IMR-90 (cell line): Measurements from ENCODE around the gene TMEM213. TPM values are rescaled to one million over a fixed set of nuclear protein-coding genes. Genes with fewer than 3 reads are reported as not detected.

Experiments
- ATAC-seq: fragments of 200-7000 bp; cut with Tn5 transposase; 2 replicates; pipeline ENCODE4 v1.9.1; 2020; ENCODE audit warnings: low read depth, mild to moderate bottlenecking, moderate library complexity
- BruUV-seq: library from RNA; stranded (reverse); fragments of 400-500 nt; replicated peaks from 2 replicates; lab custom pipeline; 2021; lab: Mats Ljungman, UMichigan
- CTCF ChIA-PET: fragments of 300-600 bp; formaldehyde crosslinking; extraction: SDS; loops from one replicate; lab custom pipeline; 2021; ENCODE audit warnings: antibody characterized with exemption; lab: Yijun Ruan, JAX
- POLR2A ChIA-PET: fragments of 300-600 bp; sonication (Branson Sonifier 250); formaldehyde crosslinking; loops from one replicate; lab custom pipeline; 2022; ENCODE audit warnings: antibody characterized with exemption; ENCODE audit not compliant: unreplicated experiment; lab: Charles Lee
- DNase-seq: peaks from one replicate; pipeline ENCODE4 v3.0.0; 2013
- H2AFZ ChIP-seq: replicated peaks from 2 replicates; pipeline ENCODE3; 2013; ENCODE audit warnings: low read length, mild to moderate bottlenecking; ENCODE audit not compliant: poor library complexity
- H2AK5ac ChIP-seq: 2 replicates; pipeline ENCODE4 v1.6.1; 2013; ENCODE audit warnings: low read depth, low read length, inconsistent platforms
- H2AK9ac ChIP-seq: replicated peaks from 2 replicates; pipeline ENCODE3; 2013; ENCODE audit warnings: mild to moderate bottlenecking, low read depth, low read length, moderate library complexity; ENCODE audit not compliant: poor library complexity
- H2BK120ac ChIP-seq: 2 replicates; pipeline ENCODE4 v1.6.1; 2013; ENCODE audit warnings: low read depth, low read length, inconsistent platforms
- H2BK15ac ChIP-seq: 3 replicates; pipeline ENCODE4 v1.6.1; 2013; ENCODE audit warnings: low read depth, low read length, inconsistent platforms
- H2BK20ac ChIP-seq: 2 replicates; pipeline ENCODE4 v1.6.1; 2013; ENCODE audit warnings: low read depth, mild to moderate bottlenecking, inconsistent platforms, low read length, moderate library complexity
- H2BK5ac ChIP-seq: 2 replicates; pipeline ENCODE4 v1.6.1; 2013; ENCODE audit warnings: mild to moderate bottlenecking, low read depth, low read length, inconsistent platforms; ENCODE audit not compliant: poor library complexity, severe bottlenecking
- H3K14ac ChIP-seq: replicated peaks from 2 replicates; pipeline ENCODE4 v1.6.1; 2013; ENCODE audit warnings: low read depth, low read length, inconsistent platforms
- H3K18ac ChIP-seq: 2 replicates; pipeline ENCODE4 v1.6.1; 2013; ENCODE audit warnings: low read depth, low read length, control low read depth
- H3K23ac ChIP-seq: 2 replicates; pipeline ENCODE4 v1.6.1; 2013; ENCODE audit warnings: low read depth, low read length, inconsistent platforms
- H3K27ac ChIP-seq: 2 replicates; pipeline ENCODE4 v1.5.1; 2013; ENCODE audit warnings: mild to moderate bottlenecking, control low read depth, low read length; ENCODE audit not compliant: insufficient read depth
- H3K27me3 ChIP-seq: 2 replicates; pipeline ENCODE4 v1.6.1; 2013; ENCODE audit warnings: low read length; ENCODE audit not compliant: control insufficient read depth, insufficient read depth
- H3K36me3 ChIP-seq: 2 replicates; pipeline ENCODE4 v1.6.1; 2013; ENCODE audit warnings: low read length, mixed read lengths; ENCODE audit not compliant: control insufficient read depth, insufficient read depth
- H3K4ac ChIP-seq: 2 replicates; pipeline ENCODE4 v1.6.1; 2013; ENCODE audit warnings: low read depth, low read length, inconsistent platforms
- H3K4me1 ChIP-seq: 2 replicates; pipeline ENCODE4 v1.6.1; 2013; ENCODE audit warnings: low read length, mixed read lengths; ENCODE audit not compliant: control insufficient read depth, insufficient read depth
- H3K4me2 ChIP-seq: 2 replicates; pipeline ENCODE4 v1.6.1; 2013; ENCODE audit warnings: low read depth, mild to moderate bottlenecking, control low read depth, low read length, moderate library complexity
- H3K4me3 ChIP-seq: 2 replicates; pipeline ENCODE4 v1.5.1; 2013; ENCODE audit warnings: low read depth, mild to moderate bottlenecking, control low read depth, low read length, moderate library complexity; ENCODE audit not compliant: insufficient read depth
- H3K56ac ChIP-seq: 2 replicates; pipeline ENCODE4 v1.6.1; 2013; ENCODE audit warnings: low read length, inconsistent platforms; ENCODE audit not compliant: insufficient read depth; ENCODE audit errors: extremely low read depth
- H3K79me1 ChIP-seq, 2 experiments: 2 replicates each; pipeline ENCODE4 v1.6.1; 2013; ENCODE audit warnings: low read length in 2 of 2, inconsistent platforms in 1 of 2, low read depth in 1 of 2
- H3K9ac ChIP-seq: 2 replicates; pipeline ENCODE4 v1.6.1; 2013; ENCODE audit warnings: low read depth, low read length, control low read depth
- H3K9me1 ChIP-seq: 2 replicates; pipeline ENCODE4 v1.6.1; 2013; ENCODE audit warnings: low read length, inconsistent platforms; ENCODE audit not compliant: insufficient read depth
- H3K9me3 ChIP-seq: 2 replicates; pipeline ENCODE4 v1.6.1; 2013; ENCODE audit warnings: low read length; ENCODE audit not compliant: control insufficient read depth, insufficient read depth
- H4K20me1 ChIP-seq: 2 replicates; pipeline ENCODE4 v1.6.1; 2013; ENCODE audit warnings: low read length, inconsistent platforms; ENCODE audit not compliant: insufficient read depth
- H4K5ac ChIP-seq: 2 replicates; pipeline ENCODE4 v1.6.1; 2013; ENCODE audit warnings: mild to moderate bottlenecking, low read depth, low read length, control low read depth
- H4K8ac ChIP-seq, 2 experiments: 2 replicates each; pipeline ENCODE4 v1.6.1; 2013; ENCODE audit warnings: low read depth in 2 of 2, low read length in 2 of 2, control low read depth in 1 of 2, inconsistent platforms in 1 of 2
- H4K91ac ChIP-seq: 2 replicates; pipeline ENCODE4 v1.6.1; 2013; ENCODE audit warnings: low read depth, low read length, inconsistent platforms; ENCODE audit not compliant: insufficient read depth
- BHLHE40 ChIP-seq: fragments of 150-350 bp; IDR thresholded peaks from 2 replicates; pipeline ENCODE4 v1.6.1; 2016; ENCODE audit warnings: mild to moderate bottlenecking, low read depth, low read length
- ELK1 ChIP-seq: fragments of 150-350 bp; IDR thresholded peaks from 2 replicates; pipeline ENCODE4 v1.6.1; 2016; ENCODE audit warnings: low read depth, mild to moderate bottlenecking, low read length, moderate library complexity, borderline replicate concordance
- MXI1 ChIP-seq: IDR thresholded peaks from 2 replicates; pipeline ENCODE4 v1.6.1; 2012; ENCODE audit warnings: low read depth, mild to moderate bottlenecking, low read length, moderate library complexity, borderline replicate concordance
- NFE2L2 ChIP-seq: fragments of 150-350 bp; IDR thresholded peaks from 2 replicates; pipeline ENCODE4 v1.6.1; 2016; ENCODE audit warnings: low read depth, mild to moderate bottlenecking, low read length
- POLR2A ChIP-seq: IDR thresholded peaks from 2 replicates; pipeline ENCODE4 v1.6.1; 2012; ENCODE audit warnings: mild to moderate bottlenecking, low read depth, low read length
- RCOR1 ChIP-seq: IDR thresholded peaks from 2 replicates; pipeline ENCODE4 v1.6.1; 2012; ENCODE audit warnings: mild to moderate bottlenecking, low read length, improper control_type of control experiment; ENCODE audit not compliant: insufficient replicate concordance
- SMC3 ChIP-seq: fragments of 150-350 bp; IDR thresholded peaks from 2 replicates; pipeline ENCODE4 v1.6.1; 2016; ENCODE audit warnings: low read depth, mild to moderate bottlenecking, antibody characterized with exemption, low read length, moderate library complexity
- WGBS, 2 experiments: methylation state at CpG; one replicate each; pipeline versions ENCODE4 v1.1.5 to v1.1.7; 2013; ENCODE audit warnings: missing lambda C conversion rate in 2 of 2; ENCODE audit not compliant: insufficient read length in 1 of 2; ENCODE audit errors: extremely low coverage in 2 of 2; 5-methylcytosine and 5-hydroxymethylcytosine counted together
- dilution Hi-C: fragments of 300-500 bp; cut with HindIII; formaldehyde crosslinking; loops from one replicate; pipeline ENCODE4 v1.14.3; 2018; ENCODE audit warnings: low sequenced_read_pairs; ENCODE audit not compliant: unreplicated experiment
- in situ Hi-C: fragments of 300-500 bp; cut with MboI; formaldehyde crosslinking; loops from 3 replicates; pipeline ENCODE4 v1.14.3; 2019; ENCODE audit warnings: low sequenced_read_pairs, inconsistent platforms, mixed read lengths
- intact Hi-C: fragments of 100-400 bp; cut with micrococcal nuclease; formaldehyde crosslinking; loops from 2 replicates; pipeline ENCODE4 v1.10.0; 2022
- polyA plus RNA-seq, 3 experiments: library from polyadenylated mRNA; depleted of rRNA; stranded (reverse); fragments of >200 nt; gene quantifications; 2 replicates each; pipeline ENCODE4 v1.2.3, GENCODE V29; 2012; ENCODE audit warnings: low replicate concordance in 1 of 3
- total RNA-seq: library from RNA; depleted of rRNA; stranded (reverse); fragments of >200 nt; gene quantifications from 2 replicates; pipeline ENCODE4 v1.2.3, GENCODE V29; 2012
- TF ChIP-seq, protein P1 (sequence below): fragments of 150-350 bp; IDR thresholded peaks from 2 replicates; pipeline ENCODE4 v1.6.1; 2017; ENCODE audit warnings: mild to moderate bottlenecking, antibody characterized with exemption, low read length, low read depth

TMEM213 gene
- total and polyA plus RNA-seq, 2 of the 4 experiments (the other 2 are of a cell fraction): not detected

- POLR2A ChIA-PET: no interaction called here
- no peak for DNase-seq
- WGBS, 2 experiments: no CpG with 5 or more reads among the region's 1 CpG
Measured at GRCh38 chr7:138804618-138805017, 6.8 kb downstream of the TMEM213 start.

More at GRCh38 chr7:138804618-138805017, 6.8 kb downstream of the TMEM213 start:
- Histone ChIP-seq H4K5ac (no peak overlapping the region), H4K91ac (no peak overlapping the region), H3K4ac (no peak overlapping the region), H2AK9ac (no peak overlapping the region), H3K79me1 (no peaks in the 10 kb centered on the region), H3K27me3 (no peaks in the 10 kb centered on the region; the same call in 1 of the 2 replicates), H2AFZ (no peak overlapping the region), H2BK5ac (no peak overlapping the region), H3K9me1 (no peaks in the 10 kb centered on the region), H3K9ac (no peak overlapping the region), H2BK20ac (no peak overlapping the region), H2AK5ac (no peak overlapping the region), H3K4me1 (no peaks in the 10 kb centered on the region), H3K14ac (no peak overlapping the region), H4K20me1 (no peaks in the 10 kb centered on the region), H2BK120ac (no peak overlapping the region), H3K18ac (no peak overlapping the region), H3K36me3 (no peaks in the 10 kb centered on the region), H2BK15ac (no peak overlapping the region), H3K4me2 (no peak overlapping the region), H4K8ac (no peak overlapping the region), H3K9me3 (no peaks in the 10 kb centered on the region), H3K4me3 (no peak overlapping the region), H3K23ac (no peak overlapping the region), H3K56ac (no peak overlapping the region), H3K27ac (no peak overlapping the region)
- no TSS peak for BruUV-seq
- CTCF ChIA-PET: no interaction called here
- intact Hi-C loops: no loop called here
- in situ Hi-C loops: no loop called here
- ATAC-seq: no peak
- no peak for TF ChIP-seq POLR2A
- TF ChIP-seq, protein P1, sequence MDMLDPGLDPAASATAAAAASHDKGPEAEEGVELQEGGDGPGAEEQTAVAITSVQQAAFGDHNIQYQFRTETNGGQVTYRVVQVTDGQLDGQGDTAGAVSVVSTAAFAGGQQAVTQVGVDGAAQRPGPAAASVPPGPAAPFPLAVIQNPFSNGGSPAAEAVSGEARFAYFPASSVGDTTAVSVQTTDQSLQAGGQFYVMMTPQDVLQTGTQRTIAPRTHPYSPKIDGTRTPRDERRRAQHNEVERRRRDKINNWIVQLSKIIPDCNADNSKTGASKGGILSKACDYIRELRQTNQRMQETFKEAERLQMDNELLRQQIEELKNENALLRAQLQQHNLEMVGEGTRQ: no peak
- no peak for TF ChIP-seq RCOR1
- TF ChIP-seq SMC3: no peak
- no peak for TF ChIP-seq NFE2L2
- TF ChIP-seq MXI1: no peak
- TF ChIP-seq BHLHE40: no peak
- TF ChIP-seq ELK1: no peak
- dilution Hi-C loops: no loop called here
